ENCODE data around the gene BACH2. TPM values are rescaled to one million over a fixed set of nuclear protein-coding genes. Genes with fewer than 3 reads are reported as not detected.

The BACH2 gene
- total and polyA plus RNA-seq, 2 experiments from 2014 or later, result 1.6 to 5.7 TPM

GRCh38 chr6:90277302-90278011 lies 19.2 kb downstream of the BACH2 start:
- Histone ChIP-seq H3K36me3 (ENCODE audit: insufficient read depth) (no peaks in the 10 kb centered on the region), H3K27me3 (ENCODE audit: insufficient read depth) (no peaks in the 10 kb centered on the region), H2AFZ (no peak overlapping the region), H3F3A (replicated peaks; ENCODE audit: low read depth) (no peaks in the 10 kb centered on the region), H3K4me1 (ENCODE audit: insufficient read depth) (no peaks in the 10 kb centered on the region), H3K27ac (ENCODE audit: low read depth) (no peak overlapping the region), H4K20me1 (replicated peaks; ENCODE audit: insufficient read depth) (no peaks in the 10 kb centered on the region), H3K79me2 (replicated peaks; ENCODE audit: insufficient read depth) (no peaks in the 10 kb centered on the region), H3K9me2 (ENCODE audit: insufficient read depth) (no peaks in the 10 kb centered on the region; the same call in 1 of the 2 replicates), H3K4me3 (no peak overlapping the region), H3K4me2 (no peak overlapping the region)
- no peaks in the 10 kb centered on the region for H3K9me3 Mint-ChIP-seq
- DNase-seq (ENCODE audit: low spot score) (no peak), ATAC-seq (no peak)
- H3K36me3 Mint-ChIP-seq (ENCODE audit: low read depth), result no peaks in the 10 kb centered on the region
- TF ChIP-seq EZH2phosphoT487 (IDR thresholded peaks at IDR 0.05; ENCODE audit: unreplicated experiment) (no peak), STAT1 (IDR thresholded peaks at IDR 0.05; ENCODE audit: unreplicated experiment) (no peak), NANOG (IDR thresholded peaks at IDR 0.05; ENCODE audit: borderline replicate concordance) (no peak), ZNF114 (CRISPR knock-in tag; IDR thresholded peaks at IDR 0.05) (no peak), ETS1 (IDR thresholded peaks at IDR 0.05) (no peak), JUNB (IDR thresholded peaks at IDR 0.05; ENCODE audit: unreplicated experiment) (no peak), EZH2 (IDR thresholded peaks at IDR 0.05; ENCODE audit: low read depth, unreplicated experiment) (no peak), ZNF462 (CRISPR knock-in tag; IDR thresholded peaks at IDR 0.05) (no peak), CREB1 (CRISPR knock-in tag; IDR thresholded peaks at IDR 0.05; ENCODE audit: low read depth) (no peak), REST (IDR thresholded peaks at IDR 0.05; ENCODE audit: unreplicated experiment) (no peak), POLR2AphosphoS5 (IDR thresholded peaks at IDR 0.05; ENCODE audit: low read depth) (no peak), ZNF331 (CRISPR knock-in tag; IDR thresholded peaks at IDR 0.05; ENCODE audit: low read depth) (no peak), CTCF (conservative IDR thresholded peaks at IDR 0.05; ENCODE audit: low read depth in 2 of 2) (no peak)
- peaks cover 3% of the 10 kb centered on the region for H3K27me3 Mint-ChIP-seq (ENCODE audit: insufficient read depth, low read depth, poor library complexity)
- H3K27ac Mint-ChIP-seq, result no peak overlapping the region
- H3K4me1 Mint-ChIP-seq, result no peaks in the 10 kb centered on the region; the same call in 1 of the 3 replicates
- H3K4me3 Mint-ChIP-seq, result no peak overlapping the region

Data from GM23338 (cell line).